PC-3 (cell line): ENCODE measurements around the gene IFT43. TPM values are rescaled to one million over a fixed set of nuclear protein-coding genes. Genes with fewer than 3 reads are reported as not detected.

Experiments
- ATAC-seq: fragments of 200-7000 bp; cut with Tn5 transposase; 2 replicates; pipeline ENCODE4 v1.9.1; 2020; ENCODE audit warnings: mild to moderate bottlenecking, moderate library complexity
- BruUV-seq: library from RNA; stranded (reverse); fragments of 400-500 nt; replicated peaks from 2 replicates; lab custom pipeline; 2021; lab: Mats Ljungman, UMichigan
- CTCF ChIA-PET: fragments of 300-600 bp; sonication (Branson Sonifier 250); formaldehyde crosslinking; loops from one replicate; lab custom pipeline; 2022; ENCODE audit warnings: antibody characterized with exemption; lab: Charles Lee
- POLR2A ChIA-PET: fragments of 300-600 bp; sonication (Branson Sonifier 250); formaldehyde crosslinking; loops from one replicate; lab custom pipeline; 2022; ENCODE audit warnings: antibody characterized with exemption; ENCODE audit not compliant: unreplicated experiment; lab: Charles Lee
- DNase-seq: peaks from one replicate; pipeline ENCODE4 v3.0.0-alpha.2; 2015
- H2AFZ ChIP-seq: fragments of 300-600 bp; sonication (generic); 2 replicates; pipeline ENCODE4 v1.6.0; 2016; ENCODE audit warnings: antibody characterized with exemption, low read length
- H3F3A ChIP-seq: fragments of 300-600 bp; sonication (generic); one replicate; pipeline ENCODE4 v1.6.0; 2017; ENCODE audit warnings: antibody characterized with exemption, low read length, control low read depth, mild to moderate bottlenecking; ENCODE audit not compliant: unreplicated experiment
- H3K27ac ChIP-seq: fragments of 300-600 bp; sonication (generic); 2 replicates; pipeline ENCODE4 v1.5.1; 2016; ENCODE audit warnings: mild to moderate bottlenecking, low read length
- H3K27me3 ChIP-seq: fragments of 300-600 bp; sonication (generic); 2 replicates; pipeline ENCODE4 v1.6.1; 2016; ENCODE audit warnings: low read length, mixed read lengths
- H3K36me3 ChIP-seq: fragments of 300-600 bp; sonication (generic); 2 replicates; pipeline ENCODE4 v1.6.1; 2016; ENCODE audit warnings: low read depth, mixed run types, low read length, mixed read lengths
- H3K4me1 ChIP-seq: fragments of 300-600 bp; sonication (generic); 2 replicates; pipeline ENCODE4 v1.5.1; 2016; ENCODE audit warnings: low read length; ENCODE audit not compliant: insufficient read depth
- H3K4me2 ChIP-seq: fragments of 300-600 bp; sonication (generic); 2 replicates; pipeline ENCODE4 v1.6.0; 2016; ENCODE audit warnings: low read length
- H3K4me3 ChIP-seq: fragments of 300-600 bp; sonication (generic); 2 replicates; pipeline ENCODE4 v1.5.1; 2016; ENCODE audit warnings: mild to moderate bottlenecking, low read length, mixed read lengths
- H3K79me2 ChIP-seq: fragments of 300-600 bp; sonication (generic); 2 replicates; pipeline ENCODE4 v1.6.1; 2017; ENCODE audit warnings: low read length, mixed read lengths
- H3K9ac ChIP-seq: fragments of 300-600 bp; sonication (generic); 2 replicates; pipeline ENCODE4 v1.6.0; 2016; ENCODE audit warnings: mild to moderate bottlenecking, low read length
- H3K9me2 ChIP-seq: fragments of 300-600 bp; sonication (generic); replicated peaks from 2 replicates; pipeline ENCODE4 v1.6.1; 2016; ENCODE audit warnings: mixed run types, low read length, mixed read lengths
- H3K9me3 ChIP-seq: fragments of 300-600 bp; sonication (generic); 2 replicates; pipeline ENCODE4 v1.6.1; 2016; ENCODE audit warnings: low read length, mixed read lengths
- H4K20me1 ChIP-seq: fragments of 300-600 bp; sonication (generic); 2 replicates; pipeline ENCODE4 v1.6.1; 2016; ENCODE audit warnings: low read length, mixed read lengths
- EZH2 ChIP-seq: fragments of 300-600 bp; sonication (generic); IDR thresholded peaks from one replicate; pipeline ENCODE4 v1.6.1; 2017; ENCODE audit warnings: antibody characterized with exemption, mild to moderate bottlenecking, low read length; ENCODE audit not compliant: unreplicated experiment
- EZH2phosphoT487 ChIP-seq: fragments of 300-600 bp; sonication (generic); IDR thresholded peaks from 2 replicates; pipeline ENCODE4 v1.6.1; 2018; ENCODE audit warnings: mild to moderate bottlenecking, antibody characterized with exemption, low read length, borderline replicate concordance
- intact Hi-C: fragments of 100-400 bp; cut with micrococcal nuclease; formaldehyde crosslinking; loops from 2 replicates; pipeline ENCODE4 v1.9.0; 2023
- total RNA-seq: library from RNA; depleted of rRNA; stranded (reverse); fragments of >200 nt; gene quantifications from 2 replicates; pipeline ENCODE4 v1.2.3, GENCODE V29; 2014
- TF ChIP-seq, protein P1 (sequence below): fragments of 300-600 bp; sonication (generic); conservative IDR thresholded peaks from 2 replicates; pipeline ENCODE4 v1.5.1; 2017; ENCODE audit warnings: antibody characterized with exemption, low read depth, mild to moderate bottlenecking, low read length

Gene IFT43
- total RNA-seq, 1 experiment from 2014 or later = 41.3 TPM

DNA sequence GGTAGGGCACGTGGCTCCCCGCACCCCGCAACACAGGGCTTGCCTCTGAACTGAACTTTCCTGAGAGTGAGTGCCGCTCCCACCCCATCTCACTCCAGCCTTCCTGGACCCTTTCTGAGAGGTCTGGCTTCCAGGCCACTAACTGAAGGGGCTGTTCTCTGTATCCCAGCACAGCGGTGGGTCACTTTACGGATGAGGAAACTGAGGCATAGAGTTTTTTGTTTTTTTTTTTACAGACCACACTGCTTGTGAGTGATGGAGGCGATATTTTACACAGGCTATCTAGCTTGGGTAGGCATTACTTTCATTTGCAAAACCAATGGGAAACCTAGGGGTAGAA, 2.6 kb upstream of the IFT43 start:
- CTCF ChIA-PET = interaction anchor here (0.5 to 1.7 kb wide), 13 partner anchors 76 to 1100 kb away, joined by 3 to 42 read pairs (median 6); partner anchors contain the start of gene FLVCR2
- Histone ChIP-seq H3K4me2 (peak overlapping the region; percentile 80), H3K27me3 (no peaks in the 10 kb centered on the region), H3K4me1 (peaks cover 39% of the 10 kb centered on the region), H3K4me3 (peak overlapping the region; percentile 96), H3F3A (no peaks in the 10 kb centered on the region), H2AFZ (peak overlapping the region; percentile 57), H3K79me2 (peaks cover 24% of the 10 kb centered on the region; the same call in 1 of the 2 replicates), H4K20me1 (no peaks in the 10 kb centered on the region), H3K27ac (no peak overlapping the region), H3K9me3 (no peaks in the 10 kb centered on the region), H3K9ac (no peak overlapping the region), H3K36me3 (no peaks in the 10 kb centered on the region), H3K9me2 (no peaks in the 10 kb centered on the region)
- ATAC-seq (no peak), DNase-seq (no peak)
- intact Hi-C loops = loop anchor here (2.0 kb wide), 2 partner anchors 150 to 406 kb away; no protein-coding TSS in a partner anchor
- TF ChIP-seq EZH2phosphoT487 = no peak
- POLR2A ChIA-PET = interaction anchor here (0.6 kb wide), 1 partner anchor 77 kb away, joined by 5 read pairs; no protein-coding TSS in a partner anchor
- no TSS peak for BruUV-seq

DNA sequence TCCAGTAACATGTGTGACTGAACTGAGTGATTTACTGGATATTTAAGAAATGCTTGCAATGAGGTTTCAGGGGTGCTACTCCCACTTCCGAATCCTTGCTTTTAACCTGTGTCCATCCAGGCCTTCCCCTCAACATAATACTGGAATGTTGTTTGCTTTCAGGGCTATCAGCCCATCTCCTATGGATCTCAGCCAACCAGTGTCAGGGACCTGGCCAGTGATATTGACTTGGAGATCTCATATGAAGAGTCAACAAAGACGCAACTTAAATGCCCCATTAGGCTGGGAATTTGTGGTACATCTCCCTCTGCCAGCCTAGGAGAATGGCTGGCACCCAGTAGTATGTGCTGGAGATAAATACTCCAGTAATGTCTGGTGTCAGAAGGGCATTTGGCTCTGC, 889 bp upstream of the IFT43 start:
- no peaks in the 10 kb centered on the region for H3K27me3 ChIP-seq
- DNase-seq (peak; percentile 23), ATAC-seq (no peak)
- H3K4me1 ChIP-seq = peaks cover 45% of the 10 kb centered on the region
- POLR2A ChIA-PET = no interaction called here
- H3K4me2 ChIP-seq = 0 out of 2 replicates have a peak overlapping the region, but pooled peaks have one; percentile 96
- no TSS peak for BruUV-seq
- no peak overlapping the region for H3K9ac ChIP-seq
- no peaks in the 10 kb centered on the region for H3K9me3 ChIP-seq
- 0 out of 2 replicates have a peak overlapping the region, but pooled peaks have one; percentile 89 for H2AFZ ChIP-seq
- no peak overlapping the region for H3K4me3 ChIP-seq
- TF ChIP-seq EZH2phosphoT487 = no peak
- TF ChIP-seq, protein P1, sequence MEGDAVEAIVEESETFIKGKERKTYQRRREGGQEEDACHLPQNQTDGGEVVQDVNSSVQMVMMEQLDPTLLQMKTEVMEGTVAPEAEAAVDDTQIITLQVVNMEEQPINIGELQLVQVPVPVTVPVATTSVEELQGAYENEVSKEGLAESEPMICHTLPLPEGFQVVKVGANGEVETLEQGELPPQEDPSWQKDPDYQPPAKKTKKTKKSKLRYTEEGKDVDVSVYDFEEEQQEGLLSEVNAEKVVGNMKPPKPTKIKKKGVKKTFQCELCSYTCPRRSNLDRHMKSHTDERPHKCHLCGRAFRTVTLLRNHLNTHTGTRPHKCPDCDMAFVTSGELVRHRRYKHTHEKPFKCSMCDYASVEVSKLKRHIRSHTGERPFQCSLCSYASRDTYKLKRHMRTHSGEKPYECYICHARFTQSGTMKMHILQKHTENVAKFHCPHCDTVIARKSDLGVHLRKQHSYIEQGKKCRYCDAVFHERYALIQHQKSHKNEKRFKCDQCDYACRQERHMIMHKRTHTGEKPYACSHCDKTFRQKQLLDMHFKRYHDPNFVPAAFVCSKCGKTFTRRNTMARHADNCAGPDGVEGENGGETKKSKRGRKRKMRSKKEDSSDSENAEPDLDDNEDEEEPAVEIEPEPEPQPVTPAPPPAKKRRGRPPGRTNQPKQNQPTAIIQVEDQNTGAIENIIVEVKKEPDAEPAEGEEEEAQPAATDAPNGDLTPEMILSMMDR = no peak
- TF ChIP-seq EZH2 = no peak
- no peaks in the 10 kb centered on the region for H3K36me3 ChIP-seq
- CTCF ChIA-PET = interaction anchor here (1.3 kb wide), 1 partner anchor 190 kb away, joined by 5 read pairs; no protein-coding TSS in a partner anchor
- H3K27ac ChIP-seq = no peak overlapping the region
- no peaks in the 10 kb centered on the region for H3K9me2 ChIP-seq
- peaks cover 18% of the 10 kb centered on the region; the same call in 1 of the 2 replicates for H3K79me2 ChIP-seq
- no peaks in the 10 kb centered on the region for H4K20me1 ChIP-seq
- intact Hi-C loops = loop anchor here (5.0 kb wide), 1 partner anchor 403 kb away; no protein-coding TSS in a partner anchor
- H3F3A ChIP-seq = no peaks in the 10 kb centered on the region

DNA sequence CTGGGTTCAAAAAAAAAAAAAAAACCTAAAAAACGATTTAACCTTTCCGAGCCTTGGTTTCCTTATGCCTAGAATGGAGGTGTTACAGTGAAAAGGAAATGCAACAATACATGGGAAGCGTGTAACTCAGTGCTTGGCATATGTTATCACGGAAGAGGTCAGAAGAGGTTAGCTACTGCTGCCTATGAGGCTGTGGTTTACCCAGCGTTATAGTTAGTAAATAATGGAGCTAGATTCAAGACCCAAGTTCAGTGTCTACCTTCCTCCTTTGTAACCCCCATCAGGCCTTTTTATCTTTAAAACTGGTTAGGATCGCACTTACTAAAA, 839 bp downstream of the IFT43 start:
- Histone ChIP-seq H4K20me1 (no peaks in the 10 kb centered on the region), H3K4me1 (peaks cover 29% of the 10 kb centered on the region), H3K27ac (no peak overlapping the region), H3K9me2 (no peaks in the 10 kb centered on the region), H3F3A (no peaks in the 10 kb centered on the region), H3K9ac (peak overlapping the region; percentile 85), H3K27me3 (no peaks in the 10 kb centered on the region), H2AFZ (peak overlapping the region; percentile 89), H3K4me2 (peak overlapping the region; percentile 96), H3K79me2 (peaks cover 8% of the 10 kb centered on the region; the same call in 1 of the 2 replicates), H3K36me3 (no peaks in the 10 kb centered on the region), H3K4me3 (peak overlapping the region; percentile 96), H3K9me3 (no peaks in the 10 kb centered on the region)
- TF ChIP-seq EZH2 = no peak
- TF ChIP-seq, protein P1 = no peak
- TF ChIP-seq EZH2phosphoT487 = no peak
- no peak for DNase-seq
- BruUV-seq = no TSS peak
- no peak for ATAC-seq
- CTCF ChIA-PET = interaction anchor here (1.8 kb wide), 1 partner anchor 275 kb away, joined by 4 read pairs; no protein-coding TSS in a partner anchor
- POLR2A ChIA-PET = no interaction called here
- intact Hi-C loops = loop anchor here (5.0 kb wide), 1 partner anchor 401 kb away; no protein-coding TSS in a partner anchor
